PC-9 (cell line): ENCODE data around the gene PIGO.

Experiments used
- CTCF ChIP-seq: fragments of 200-600 bp; sonication (generic); conservative IDR thresholded peaks from 2 replicates; pipeline ENCODE4 v1.6.1; 2017; ENCODE audit warnings: mixed run types, antibody characterized with exemption, mild to moderate bottlenecking, moderate library complexity
- EZH2 ChIP-seq: fragments of 200-600 bp; sonication (generic); IDR thresholded peaks from 2 replicates; pipeline ENCODE4 v1.8.0; 2017; ENCODE audit warnings: antibody characterized with exemption, low read depth

GRCh38 chr9:35073279-35073612 lies 23.1 kb downstream of the PIGO start:
- TF ChIP-seq CTCF (no peak), EZH2 (no peak)
